ENCODE results near the gene BLOC1S1.

Gene BLOC1S1

DNA sequence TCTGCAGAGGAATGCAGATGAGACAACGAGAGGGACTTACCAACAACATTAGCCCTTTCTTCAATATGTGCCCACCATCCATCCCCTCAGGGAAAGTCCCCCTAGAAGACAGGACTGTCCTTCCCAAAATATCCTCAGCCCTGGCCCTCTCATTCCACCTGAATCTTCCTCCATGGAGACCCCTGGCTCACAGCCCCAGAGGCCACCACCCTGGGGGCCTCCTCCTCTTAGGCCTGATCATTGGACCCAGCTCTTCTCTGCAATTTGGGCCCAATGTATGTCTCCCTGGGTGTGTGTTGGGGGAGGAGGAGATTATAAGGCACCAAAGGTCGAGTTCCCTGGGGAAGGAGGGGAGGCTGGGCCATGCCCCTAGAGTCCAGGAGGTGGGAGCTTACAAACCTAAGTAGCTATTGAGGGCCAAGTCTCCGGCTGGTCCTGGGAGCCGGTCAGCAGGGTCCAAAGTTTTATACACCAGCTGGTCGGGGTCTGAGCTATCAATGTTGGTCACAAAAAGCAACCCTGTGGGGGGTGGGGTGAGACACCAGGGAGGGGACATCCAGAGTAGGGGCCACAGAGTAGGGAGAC lies 16.3 kb upstream of the BLOC1S1 start:
- DNase-seq (ENCODE audit: low spot score): no peak
- TF ChIP-seq, protein P1, sequence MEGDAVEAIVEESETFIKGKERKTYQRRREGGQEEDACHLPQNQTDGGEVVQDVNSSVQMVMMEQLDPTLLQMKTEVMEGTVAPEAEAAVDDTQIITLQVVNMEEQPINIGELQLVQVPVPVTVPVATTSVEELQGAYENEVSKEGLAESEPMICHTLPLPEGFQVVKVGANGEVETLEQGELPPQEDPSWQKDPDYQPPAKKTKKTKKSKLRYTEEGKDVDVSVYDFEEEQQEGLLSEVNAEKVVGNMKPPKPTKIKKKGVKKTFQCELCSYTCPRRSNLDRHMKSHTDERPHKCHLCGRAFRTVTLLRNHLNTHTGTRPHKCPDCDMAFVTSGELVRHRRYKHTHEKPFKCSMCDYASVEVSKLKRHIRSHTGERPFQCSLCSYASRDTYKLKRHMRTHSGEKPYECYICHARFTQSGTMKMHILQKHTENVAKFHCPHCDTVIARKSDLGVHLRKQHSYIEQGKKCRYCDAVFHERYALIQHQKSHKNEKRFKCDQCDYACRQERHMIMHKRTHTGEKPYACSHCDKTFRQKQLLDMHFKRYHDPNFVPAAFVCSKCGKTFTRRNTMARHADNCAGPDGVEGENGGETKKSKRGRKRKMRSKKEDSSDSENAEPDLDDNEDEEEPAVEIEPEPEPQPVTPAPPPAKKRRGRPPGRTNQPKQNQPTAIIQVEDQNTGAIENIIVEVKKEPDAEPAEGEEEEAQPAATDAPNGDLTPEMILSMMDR (IDR thresholded peaks at IDR 0.05; ENCODE audit: extremely low read depth, missing control alignments): no peak

DNA sequence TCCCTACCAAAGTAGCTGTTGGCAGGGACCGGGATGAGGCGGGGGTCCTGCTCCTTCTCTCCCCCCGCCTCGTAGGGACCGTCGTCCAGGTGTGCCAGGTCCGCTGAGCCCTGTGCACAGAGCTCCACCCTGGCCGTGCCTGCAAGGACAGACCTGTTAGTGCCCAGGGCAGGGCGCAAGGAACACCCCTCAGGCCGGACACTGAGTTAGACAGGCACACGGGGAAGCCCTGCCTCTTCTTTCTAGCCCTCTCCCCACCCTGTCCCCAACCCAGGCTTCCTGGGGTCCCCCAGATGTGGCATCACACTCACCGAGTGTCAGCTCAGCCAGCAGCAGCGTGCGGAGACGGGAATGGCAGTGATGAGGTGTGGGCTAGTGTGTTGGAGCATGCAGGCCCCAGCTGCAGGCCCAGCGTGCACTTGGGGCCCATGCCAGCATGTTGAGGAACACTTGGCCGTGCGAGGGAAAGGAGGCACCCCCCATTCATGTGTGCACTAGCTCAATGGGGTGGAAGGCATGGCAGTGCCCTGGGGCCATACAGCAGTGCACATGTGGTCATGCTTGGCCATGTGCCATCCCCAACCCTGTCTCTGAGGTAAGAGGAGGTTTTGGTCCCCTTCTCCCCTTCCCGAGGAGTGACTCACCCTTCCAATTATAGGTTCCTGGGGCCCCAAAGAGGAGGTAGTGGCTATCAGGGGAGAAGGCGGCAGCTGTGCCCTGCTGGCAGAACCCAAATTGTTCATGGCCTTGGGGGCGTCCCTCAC lies 15.4 kb upstream of the BLOC1S1 start:
- DNase-seq (ENCODE audit: low spot score): no peak
- TF ChIP-seq, protein P1 (IDR thresholded peaks at IDR 0.05; ENCODE audit: extremely low read depth, missing control alignments): no peak

DNA sequence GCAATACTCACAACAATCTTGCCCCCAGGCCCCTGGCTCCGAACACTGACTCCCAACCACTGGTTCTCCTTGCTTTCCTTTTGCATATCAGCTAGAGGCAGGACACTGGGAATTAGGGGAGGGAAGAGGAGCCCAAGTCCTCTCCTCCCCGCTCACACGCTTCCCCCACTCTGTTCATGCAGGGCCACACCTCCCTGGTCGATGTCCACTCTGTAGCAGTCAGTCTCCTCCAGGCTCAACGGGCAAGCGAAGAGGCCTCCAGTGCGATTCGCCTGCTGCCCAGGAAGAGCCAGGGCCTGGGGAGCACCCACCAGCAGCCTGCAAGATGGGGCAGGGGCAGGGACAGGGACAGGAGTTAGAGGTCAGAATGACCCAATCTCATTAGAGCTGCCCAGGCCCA lies 13.0 kb upstream of the BLOC1S1 start:
- TF ChIP-seq, protein P1 (IDR thresholded peaks at IDR 0.05; ENCODE audit: extremely low read depth, missing control alignments): no peak

DNA sequence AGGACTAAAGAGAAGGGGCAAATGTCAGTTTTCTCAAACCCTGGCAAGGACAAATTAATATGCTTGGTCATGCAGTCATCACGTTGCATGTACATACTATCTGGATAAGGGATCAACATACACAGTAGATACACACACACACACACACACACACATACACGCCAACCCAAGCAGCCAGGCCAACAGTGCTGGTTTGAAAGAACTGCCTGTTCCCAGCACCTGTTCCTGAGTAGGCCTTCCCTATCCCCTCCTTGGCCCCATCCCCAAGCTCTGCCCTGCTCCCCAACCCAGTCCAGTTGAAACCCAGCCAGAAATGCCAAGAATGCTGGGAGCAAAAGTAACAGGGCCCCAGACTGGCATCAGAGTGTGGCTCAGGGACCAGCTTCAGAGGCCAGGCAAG lies 12.6 kb upstream of the BLOC1S1 start:
- TF ChIP-seq, protein P1 (IDR thresholded peaks at IDR 0.05; ENCODE audit: extremely low read depth, missing control alignments): no peak
- no peak for DNase-seq (ENCODE audit: low spot score)

More for the DNA sequence above, 13.0 kb upstream of the BLOC1S1 start:
- DNase-seq (ENCODE audit: low spot score): no peak

DNA sequence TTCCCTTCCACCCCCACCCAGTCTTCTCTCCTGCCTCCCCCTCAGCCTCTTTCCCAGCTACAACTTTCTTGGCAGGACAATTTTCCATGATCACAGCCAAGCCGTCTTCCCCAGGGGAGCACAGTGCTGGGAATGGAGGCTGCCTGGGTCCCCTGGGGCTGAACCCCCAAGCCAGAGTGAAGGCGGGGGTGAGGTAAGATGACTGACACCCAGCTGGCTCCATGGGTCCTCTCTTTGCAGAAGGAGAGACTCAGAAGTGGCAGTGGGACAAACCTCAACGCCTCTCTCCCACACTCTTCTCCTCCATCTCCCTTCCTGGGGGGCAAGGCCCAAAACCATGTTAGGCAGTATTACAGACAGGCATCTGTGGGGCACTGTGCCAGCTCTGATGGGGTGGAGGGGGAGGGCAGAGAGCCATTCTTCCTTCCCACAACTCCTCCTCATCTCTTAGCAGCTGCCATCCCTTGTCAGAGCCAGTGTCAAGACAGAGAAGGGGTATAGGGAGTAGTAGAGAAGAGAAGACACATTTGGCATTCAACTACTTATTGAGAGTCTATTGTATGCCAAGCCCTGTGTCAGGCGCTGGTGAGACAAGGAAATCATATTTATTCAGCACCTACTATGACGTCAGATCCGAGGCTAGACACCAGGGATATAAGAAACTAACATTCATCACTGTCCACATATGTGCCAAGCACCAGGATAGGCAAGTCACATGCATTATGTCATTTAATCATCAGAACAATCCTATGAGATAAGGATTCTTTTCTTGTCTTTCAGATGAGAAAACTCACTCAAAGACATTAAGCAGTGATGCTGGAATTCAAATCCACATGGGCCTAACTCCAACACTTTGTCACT lies 11.7 kb upstream of the BLOC1S1 start:
- TF ChIP-seq, protein P1 (IDR thresholded peaks at IDR 0.05; ENCODE audit: extremely low read depth, missing control alignments): no peak
- DNase-seq (ENCODE audit: low spot score): no peak

DNA sequence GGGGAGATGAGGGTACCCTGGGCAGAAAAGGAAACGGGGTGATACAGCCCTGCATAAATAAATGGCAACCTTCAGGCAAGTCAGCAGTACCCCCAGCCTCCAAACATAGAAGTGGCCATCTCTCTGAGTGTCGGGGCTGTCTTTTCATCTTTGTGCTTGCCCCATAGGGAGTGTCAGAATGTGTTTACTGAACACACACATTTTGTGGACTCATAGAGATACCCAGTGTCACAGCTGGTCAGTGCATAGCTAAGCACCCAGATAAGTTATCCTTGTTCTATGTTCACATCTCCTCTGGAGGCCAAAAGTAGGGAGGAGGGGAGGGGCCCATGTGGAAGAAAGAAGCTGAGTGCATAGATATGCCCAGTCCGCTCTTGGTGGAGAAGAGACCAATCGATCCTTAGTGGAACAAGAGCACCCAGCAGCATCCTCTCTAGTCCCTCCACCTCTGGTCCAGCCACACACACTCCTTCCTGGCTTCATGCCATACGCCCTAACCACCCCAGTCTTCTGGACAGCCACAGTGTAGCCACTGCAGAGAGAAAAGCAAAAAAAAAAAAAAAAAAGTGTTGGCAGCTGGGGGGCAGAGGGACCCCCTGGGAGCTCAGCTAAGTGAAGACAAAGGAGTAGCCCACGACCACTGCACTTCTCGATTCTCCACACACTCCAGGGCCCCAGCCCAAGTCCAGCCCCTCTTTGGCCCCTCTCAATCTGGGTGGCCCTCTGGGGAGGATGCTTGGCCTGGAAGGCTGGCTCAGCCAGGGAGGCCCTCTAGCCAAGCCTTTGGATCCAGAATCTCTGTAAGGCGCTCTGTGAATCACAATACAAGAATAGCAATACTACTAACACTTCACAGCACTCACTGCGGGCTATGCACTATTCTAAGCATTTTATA lies 10.8 kb upstream of the BLOC1S1 start:
- DNase-seq (ENCODE audit: low spot score): no peak
- TF ChIP-seq, protein P1 (IDR thresholded peaks at IDR 0.05; ENCODE audit: extremely low read depth, missing control alignments): no peak
